ENCODE measurements around the gene POLA2.

DNA sequence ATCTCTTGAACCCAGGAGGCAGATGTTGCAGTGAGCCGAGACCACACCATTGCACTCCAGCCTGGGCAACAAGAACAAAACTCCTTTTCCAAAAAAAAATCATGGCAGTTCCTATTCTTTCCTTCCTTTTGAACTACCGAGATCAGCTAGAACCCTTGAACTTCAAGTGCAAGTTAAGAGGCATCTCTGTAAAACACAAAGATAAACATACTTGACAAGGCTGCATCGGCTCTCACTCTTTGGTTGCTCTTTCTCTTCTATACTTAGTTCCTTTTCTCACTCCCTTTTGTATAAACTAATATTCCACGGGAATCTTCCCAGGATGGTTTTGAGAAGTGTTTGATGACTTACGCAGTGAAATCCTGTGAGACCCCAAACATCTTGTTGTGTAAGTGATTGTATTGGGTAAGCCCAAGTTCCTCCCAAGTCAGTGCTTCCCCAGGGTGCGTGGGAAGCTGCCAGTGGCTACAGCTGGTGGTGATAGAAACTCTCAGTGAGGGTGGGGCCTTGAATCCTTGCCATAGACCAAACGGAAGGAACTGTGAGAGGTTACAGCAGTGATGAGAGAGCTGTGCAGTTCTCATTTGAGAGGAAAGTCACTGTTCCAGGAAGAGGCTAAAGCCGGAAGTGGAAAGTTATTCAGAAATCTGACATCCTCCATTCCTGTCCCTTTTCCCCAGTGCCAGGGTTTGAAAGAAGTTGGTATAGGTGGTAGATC is 28.8 kb downstream of the POLA2 start:
- TF ChIP-seq, protein P1, sequence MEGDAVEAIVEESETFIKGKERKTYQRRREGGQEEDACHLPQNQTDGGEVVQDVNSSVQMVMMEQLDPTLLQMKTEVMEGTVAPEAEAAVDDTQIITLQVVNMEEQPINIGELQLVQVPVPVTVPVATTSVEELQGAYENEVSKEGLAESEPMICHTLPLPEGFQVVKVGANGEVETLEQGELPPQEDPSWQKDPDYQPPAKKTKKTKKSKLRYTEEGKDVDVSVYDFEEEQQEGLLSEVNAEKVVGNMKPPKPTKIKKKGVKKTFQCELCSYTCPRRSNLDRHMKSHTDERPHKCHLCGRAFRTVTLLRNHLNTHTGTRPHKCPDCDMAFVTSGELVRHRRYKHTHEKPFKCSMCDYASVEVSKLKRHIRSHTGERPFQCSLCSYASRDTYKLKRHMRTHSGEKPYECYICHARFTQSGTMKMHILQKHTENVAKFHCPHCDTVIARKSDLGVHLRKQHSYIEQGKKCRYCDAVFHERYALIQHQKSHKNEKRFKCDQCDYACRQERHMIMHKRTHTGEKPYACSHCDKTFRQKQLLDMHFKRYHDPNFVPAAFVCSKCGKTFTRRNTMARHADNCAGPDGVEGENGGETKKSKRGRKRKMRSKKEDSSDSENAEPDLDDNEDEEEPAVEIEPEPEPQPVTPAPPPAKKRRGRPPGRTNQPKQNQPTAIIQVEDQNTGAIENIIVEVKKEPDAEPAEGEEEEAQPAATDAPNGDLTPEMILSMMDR (IDR thresholded peaks at IDR 0.05; ENCODE audit: low read depth, low read length, missing input control) = no peak
- TF ChIP-seq TAF1 (conservative IDR thresholded peaks at IDR 0.05) (no peak), EGR1 (IDR thresholded peaks at IDR 0.05; ENCODE audit: low read depth in 2 of 2) (peak; percentile 46 to 69), RXRA (IDR thresholded peaks at IDR 0.05) (peak; percentile 18 to 19), REST (IDR thresholded peaks at IDR 0.05) (no peak), RAD21 (IDR thresholded peaks at IDR 0.05) (peak in 1 of 2 donors; percentile 40), GABPA (IDR thresholded peaks at IDR 0.05 in 1 of 2, conservative IDR thresholded peaks at IDR 0.05 in 1 of 2) (peak; percentile 48 to 50), YY1 (IDR thresholded peaks at IDR 0.05) (peak; percentile 21), NR2F2 (IDR thresholded peaks at IDR 0.05) (peak; percentile 86), MAX (IDR thresholded peaks at IDR 0.05) (peak; percentile 83), SP1 (IDR thresholded peaks at IDR 0.05) (peak; percentile 71)
- TF ChIP-seq, protein P2, sequence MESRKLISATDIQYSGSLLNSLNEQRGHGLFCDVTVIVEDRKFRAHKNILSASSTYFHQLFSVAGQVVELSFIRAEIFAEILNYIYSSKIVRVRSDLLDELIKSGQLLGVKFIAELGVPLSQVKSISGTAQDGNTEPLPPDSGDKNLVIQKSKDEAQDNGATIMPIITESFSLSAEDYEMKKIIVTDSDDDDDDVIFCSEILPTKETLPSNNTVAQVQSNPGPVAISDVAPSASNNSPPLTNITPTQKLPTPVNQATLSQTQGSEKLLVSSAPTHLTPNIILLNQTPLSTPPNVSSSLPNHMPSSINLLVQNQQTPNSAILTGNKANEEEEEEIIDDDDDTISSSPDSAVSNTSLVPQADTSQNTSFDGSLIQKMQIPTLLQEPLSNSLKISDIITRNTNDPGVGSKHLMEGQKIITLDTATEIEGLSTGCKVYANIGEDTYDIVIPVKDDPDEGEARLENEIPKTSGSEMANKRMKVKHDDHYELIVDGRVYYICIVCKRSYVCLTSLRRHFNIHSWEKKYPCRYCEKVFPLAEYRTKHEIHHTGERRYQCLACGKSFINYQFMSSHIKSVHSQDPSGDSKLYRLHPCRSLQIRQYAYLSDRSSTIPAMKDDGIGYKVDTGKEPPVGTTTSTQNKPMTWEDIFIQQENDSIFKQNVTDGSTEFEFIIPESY (IDR thresholded peaks at IDR 0.05) = no peak
